IPS-NIHi7 (cell line): ENCODE results near the gene ZNF562.
"Not testable (repeated sequence)": the region's sequence is repeated elsewhere in the genome, so short reads cannot be mapped to it uniquely, and the experiment has no call there.

Source experiments
- DNase-seq: peaks from one replicate; pipeline ENCODE4 v3.0.0; 2012; ENCODE audit warnings: mixed read lengths; ENCODE audit errors: extremely low spot score

Gene ZNF562

DNA sequence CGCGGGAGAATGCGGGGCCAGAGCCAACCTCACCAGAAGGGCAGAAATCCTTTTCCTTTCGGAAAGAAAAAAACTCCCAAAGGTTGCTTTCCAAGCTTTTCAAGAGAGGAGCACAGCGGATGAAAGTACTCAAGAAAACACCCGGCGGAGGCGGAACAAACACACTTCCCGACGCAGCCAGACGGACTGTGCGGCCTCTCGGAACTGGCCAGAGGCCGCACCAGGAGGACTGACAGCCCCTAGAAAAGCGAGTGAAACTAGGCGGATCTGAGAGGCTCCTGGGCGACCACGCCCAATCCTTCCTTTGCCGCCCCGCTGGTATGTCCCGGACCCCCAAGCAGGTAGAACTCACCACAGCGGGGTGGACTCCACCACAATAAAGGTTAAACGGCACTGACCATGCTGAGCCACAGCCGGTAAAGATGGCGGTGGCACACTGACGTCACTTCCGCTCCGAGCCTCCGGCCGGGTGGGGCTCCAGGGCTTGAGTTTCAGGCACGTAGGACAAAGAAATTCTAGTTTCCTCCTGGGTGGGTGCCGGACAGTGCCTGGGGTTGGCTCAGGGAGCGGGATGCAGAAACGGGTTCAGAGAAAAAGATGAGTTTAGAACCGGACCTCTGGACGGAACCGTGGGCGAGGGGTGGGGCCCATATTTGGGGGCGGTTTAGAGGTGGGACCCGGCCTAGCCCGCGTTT, at the start of gene ZNF562:
Gene ZNF562, minus strand, starts transcription at position 438 of the 695 bp plus-strand sequence. CDS start 14,356 bp downstream, outside the sequence.
- DNase-seq = peak; percentile 89

DNA sequence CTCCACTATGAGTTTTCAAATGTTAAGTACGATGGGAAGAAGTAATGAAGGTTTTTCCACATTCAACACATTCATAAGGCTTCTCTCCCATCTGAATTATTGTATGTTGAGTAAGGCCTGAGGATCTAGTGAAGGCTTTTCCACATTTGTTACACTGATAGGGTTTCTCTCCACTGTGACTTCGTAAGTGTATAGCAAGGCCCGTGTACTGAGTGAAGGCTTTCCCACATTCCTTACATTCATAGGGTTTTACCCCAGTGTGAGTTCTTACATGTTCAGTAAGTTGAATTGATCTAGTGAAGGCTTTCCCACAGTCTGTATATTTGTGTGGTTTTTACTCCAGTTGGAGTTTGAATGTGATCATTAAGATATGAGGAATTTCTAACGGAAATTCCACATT, 49.3 kb upstream of the ZNF562 start:
- no peak for DNase-seq

DNA sequence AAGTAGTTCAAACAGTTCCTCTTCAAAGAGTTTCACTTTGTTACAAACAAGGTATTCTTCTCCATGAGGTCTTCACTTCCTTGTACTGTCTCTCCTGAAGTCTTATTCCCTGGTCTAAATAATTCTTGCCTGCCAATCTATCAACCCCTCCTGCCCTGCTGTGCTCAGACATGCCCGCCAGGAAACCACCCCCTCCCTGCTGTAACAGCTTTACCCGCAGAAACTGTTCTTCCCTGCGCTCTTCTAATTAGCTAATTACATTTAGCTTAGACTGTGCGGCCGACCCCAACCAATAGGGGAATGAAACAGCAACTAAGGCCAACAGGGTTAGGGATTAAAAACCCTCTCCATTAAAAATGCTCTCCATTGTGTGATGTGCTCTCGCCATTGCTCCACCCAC, 47.0 kb upstream of the ZNF562 start:
- DNase-seq = peak; percentile 14

DNA sequence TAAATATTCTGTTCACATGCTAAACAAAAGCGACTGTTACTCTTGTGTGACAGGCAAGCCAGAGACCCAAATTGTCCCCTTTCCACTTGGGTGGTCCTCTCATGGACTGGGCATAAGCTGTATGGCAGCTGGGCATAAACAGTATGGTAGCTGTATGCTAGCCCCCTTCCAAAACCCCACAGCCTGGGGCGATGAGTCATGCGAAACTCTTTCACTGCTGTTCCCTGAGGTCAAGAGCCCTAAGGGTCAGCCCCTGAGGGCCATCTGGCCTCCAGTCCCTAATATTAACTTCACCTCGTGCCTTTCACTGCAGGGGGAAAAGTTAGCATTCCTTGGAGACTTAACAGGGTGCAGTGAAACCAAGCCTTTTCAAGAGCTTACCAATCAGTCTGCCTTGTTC, 45.6 kb upstream of the ZNF562 start:
- DNase-seq = no peak

DNA sequence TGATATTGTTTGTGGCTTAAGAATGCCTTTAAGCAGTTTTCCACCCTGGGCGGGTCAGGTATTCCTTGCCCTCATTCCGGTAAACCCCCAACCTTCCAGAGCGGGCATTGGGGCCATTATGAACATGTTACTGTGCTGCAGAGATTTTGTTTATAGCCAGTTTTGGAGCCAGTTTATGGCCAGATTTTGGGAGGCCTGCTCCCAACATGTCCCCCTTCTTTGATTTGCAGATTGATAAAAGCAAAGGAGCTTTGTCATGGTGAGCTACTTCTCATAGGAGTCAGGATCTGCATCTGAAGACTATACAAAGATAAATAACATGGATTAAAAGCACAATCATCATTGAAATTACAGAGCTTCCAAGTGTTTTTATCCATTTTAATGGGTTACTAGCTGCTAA, 36.9 kb upstream of the ZNF562 start:
- DNase-seq = no peak

DNA sequence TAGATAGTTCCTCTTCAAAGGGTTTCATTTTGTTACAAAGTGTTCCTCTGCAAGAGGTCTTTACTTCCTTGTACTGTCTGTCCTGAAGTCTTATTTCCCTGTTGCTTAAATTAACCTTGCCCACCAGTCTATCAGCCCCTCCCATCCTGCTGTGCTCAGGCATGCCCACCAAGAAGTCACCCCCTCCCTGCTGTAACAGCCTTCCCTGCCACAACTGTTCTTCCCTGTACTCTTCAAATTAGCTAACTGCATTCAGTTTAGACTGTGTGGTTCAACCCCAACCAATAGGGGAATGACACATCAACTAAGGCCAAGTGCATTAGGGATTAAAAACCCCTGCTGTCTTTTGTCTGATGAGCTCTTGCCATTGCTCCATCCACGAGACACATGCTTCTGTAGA, 34.4 kb upstream of the ZNF562 start:
- no peak for DNase-seq

DNA sequence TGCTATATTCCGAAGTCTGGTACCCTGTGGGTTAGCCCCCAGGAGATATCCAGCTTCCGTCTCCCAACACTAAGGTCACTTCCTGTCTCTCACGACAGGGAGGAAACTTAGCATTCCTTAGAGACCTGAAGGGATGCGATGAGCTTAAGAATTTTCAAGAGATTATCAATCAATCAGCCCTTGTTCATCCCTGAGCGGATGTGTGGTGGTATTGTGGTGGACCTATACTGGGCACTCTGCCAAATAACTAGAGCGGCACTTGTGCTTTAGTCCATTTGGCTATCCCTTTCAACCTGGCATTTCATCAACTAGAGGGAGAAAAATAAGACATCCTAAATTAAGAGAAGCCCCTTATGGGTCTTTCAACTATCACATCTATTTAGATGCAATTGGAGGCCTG, 30.9 kb upstream of the ZNF562 start:
- DNase-seq = no peak

DNA sequence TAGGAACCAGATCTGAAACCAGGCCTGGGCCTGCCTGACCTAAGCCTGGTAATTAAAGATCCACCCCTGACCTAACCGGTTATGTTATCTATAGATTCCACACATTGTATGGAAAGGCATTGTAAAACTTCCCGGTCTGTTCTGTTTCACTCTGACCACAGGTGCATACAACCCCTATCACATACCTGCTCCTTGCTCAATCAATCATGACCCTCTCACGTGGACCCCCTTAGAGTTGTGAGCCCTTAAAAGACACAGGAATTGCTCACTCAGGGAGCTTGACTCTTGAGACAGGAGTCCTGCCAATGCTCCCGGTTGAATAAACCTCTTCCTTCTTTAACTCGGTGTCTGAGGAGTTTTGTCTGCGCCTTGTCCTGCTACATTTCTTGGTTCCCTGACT, 27.3 kb upstream of the ZNF562 start:
- DNase-seq = no peak

DNA sequence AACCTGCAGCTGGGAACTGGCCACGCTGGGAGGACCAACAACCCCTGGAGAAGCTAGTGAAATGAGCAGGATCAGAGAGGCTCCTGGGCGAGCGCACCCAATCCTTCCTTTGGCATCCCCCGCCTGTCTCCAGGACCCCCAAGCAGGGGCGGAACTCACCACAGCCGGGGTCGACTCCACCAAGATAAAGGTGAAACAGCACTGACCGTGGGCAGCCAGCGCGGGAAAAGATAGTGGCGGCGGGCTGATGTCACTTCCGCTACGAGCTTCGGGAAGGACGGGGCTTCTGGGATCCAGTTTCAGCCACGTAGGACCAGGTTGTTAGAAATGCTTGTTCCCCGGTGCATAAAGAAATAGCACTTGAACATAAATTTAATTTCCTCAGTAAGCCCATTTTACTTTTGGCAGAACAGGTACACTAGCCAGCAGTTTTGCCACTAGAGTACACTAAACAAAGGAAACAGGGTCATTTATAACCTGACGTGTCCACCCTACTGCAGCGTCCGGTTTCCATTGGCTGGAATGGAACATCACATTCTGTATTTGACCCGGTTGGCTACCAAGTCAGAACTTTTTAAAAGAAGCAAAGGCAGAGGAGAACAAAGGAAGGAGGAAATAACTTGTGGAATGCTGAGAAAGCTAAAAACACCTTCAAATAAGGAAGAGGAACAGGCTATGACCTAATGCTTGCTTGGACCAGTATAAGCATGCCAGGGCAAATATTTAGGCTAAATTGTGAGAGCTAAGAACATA, 25.5 kb upstream of the ZNF562 start:
- DNase-seq = no peak

DNA sequence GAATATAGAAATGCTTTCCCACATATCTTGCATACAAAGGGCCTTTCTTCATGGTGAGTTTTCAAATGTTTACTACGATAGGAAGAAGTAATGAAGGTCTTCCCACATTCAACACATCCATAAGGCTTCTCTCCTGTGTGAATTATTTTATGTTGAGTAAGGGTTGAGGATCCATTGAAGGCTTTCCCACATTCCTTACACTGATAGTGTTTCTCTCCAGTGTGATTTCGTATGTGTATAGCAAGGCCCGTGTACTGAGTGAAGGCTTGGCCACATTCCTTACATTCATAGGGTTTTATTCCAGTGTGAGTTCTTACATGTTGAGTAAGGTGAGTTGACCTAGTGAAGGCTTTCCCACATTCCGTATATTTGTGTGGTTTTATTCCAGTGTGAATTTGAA, 15.4 kb upstream of the ZNF562 start:
- not testable (repeated sequence) for DNase-seq

DNA sequence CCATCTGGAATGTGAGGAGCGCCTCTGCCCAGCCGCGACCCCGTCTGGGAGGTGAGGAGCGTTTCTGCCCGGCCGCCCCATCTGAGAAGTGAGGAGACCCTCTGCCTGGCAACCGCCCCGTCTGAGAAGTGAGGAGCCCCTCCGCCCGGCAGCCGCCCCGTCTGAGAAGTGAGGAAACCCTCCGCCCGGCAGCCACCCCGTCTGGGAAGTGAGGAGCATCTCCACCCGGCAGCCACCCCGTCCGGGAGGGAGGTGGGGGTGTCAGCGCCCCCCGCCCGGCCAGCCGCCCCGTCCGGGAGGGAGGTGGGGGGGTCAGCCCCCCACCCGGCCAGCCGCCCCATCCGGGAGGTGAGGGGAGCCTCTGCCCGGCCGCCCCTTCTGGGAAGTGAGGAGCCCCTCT, 5.1 kb upstream of the ZNF562 start:
- DNase-seq = not testable (repeated sequence)

DNA sequence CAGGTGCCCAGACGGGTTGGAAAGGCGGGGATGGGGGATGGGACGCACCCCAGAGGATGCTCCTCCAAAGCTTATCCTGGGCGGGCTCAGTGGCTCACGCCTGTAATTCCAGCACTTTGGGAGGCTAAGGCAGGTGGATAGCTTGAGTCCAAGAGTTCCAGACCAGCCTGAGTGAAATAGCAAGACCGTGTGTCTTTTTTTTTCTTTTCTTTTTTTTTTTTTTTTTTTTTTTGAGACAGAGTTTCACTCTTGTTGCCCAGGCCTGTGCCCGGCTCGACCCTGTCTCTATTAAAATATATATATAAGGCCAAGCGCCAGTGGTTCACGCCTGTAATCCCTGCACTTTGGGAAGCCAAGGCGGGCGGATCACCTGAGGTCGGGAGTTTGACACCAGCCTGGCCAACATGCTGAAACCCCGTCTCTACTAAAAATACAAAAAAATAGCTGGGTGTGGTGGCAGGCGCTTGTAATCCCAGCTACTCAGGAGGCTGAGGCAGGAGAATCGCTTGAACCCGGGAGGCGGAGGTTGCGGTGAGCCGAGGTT, 530 bp upstream of the ZNF562 start:
- DNase-seq = peak; percentile 61

DNA sequence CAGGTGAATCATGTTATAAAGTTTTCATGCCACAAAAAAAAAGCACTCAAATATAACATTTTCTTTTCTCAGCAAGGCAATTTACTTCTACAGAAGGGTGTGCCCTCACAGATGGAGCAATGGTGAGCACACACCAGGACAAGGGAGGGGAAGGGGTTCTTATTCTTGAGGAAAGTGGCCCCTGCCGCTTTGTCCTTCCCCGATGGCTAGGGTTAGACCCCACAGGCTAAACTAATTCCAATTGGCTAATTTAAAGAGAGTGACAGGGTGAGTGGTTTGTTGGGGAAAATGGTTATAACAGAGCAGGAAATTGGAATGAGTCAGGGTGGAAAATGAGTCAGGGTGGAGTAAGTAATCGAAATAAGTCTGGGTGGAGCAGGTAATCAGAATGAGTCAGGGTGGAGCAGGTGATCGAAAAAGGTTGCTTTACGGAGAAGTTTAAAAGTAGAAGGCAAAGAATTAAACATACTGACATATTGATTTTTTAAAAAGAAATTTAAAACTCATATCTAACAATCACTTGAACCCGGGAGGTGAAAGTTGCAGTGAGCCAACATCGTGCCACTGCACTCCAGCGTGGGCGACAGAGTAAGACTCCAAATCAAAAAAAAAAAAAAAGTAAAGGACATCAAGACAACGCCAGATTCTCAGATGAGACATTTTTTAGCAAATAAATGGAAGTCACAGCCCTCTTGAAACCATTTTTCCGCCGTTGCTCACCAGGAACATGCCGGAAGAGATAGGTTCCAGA, 813 bp downstream of the ZNF562 start:
- no peak for DNase-seq

DNA sequence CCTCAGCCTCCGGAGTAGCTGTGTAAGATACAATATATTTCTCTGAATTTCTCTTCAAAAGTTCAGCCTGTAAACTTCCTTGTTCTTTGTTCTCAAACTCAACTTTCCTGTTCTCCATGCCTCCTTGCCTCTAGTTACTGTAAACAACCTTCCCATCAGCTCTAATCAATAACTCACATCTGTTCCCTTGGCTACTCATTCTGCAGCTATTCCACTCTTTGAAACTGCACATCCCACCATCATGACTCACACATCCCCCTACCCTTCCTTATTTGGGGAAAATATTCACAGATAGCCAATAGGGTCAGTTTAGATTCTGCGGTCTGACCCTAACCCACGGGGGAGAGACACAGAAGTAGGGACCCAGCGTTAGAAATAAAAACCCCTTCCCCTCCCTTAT, 2.0 kb downstream of the ZNF562 start:
- DNase-seq = no peak

DNA sequence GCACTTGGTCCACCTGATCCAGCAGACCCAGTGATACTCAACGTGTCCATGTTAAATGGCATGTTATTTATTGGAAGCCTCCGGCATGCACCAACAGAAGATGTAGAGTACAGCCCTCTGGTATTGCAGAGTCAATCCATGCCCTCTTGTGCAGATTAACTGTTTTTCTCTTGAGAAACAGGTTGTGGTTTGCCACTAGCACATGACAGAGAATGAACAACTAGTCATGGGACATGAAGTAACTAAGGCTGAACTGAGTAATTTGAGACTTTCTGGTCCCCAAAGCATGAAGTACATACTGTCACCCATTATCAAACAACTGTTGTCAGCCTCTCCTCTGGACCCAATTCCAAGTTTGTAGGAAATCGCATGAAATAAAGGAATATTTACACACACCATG, 3.2 kb downstream of the ZNF562 start:
- no peak for DNase-seq

DNA sequence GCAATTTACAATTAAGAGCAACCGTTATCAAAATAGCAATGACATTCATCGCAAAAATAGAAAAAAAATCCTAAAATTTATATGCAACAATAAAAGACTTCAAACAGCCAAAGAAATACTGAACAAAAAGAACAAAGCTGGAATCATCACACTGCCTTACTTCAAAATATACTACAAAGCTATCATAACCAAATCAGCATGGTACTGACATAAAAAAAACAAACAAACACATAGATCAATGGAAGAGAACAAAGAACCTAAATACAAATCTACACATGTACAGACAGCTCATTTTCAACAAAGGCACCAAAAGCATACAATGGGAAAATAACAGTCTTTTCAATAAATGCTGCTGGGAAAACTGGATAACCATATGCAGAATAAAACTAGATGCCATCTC, 6.4 kb downstream of the ZNF562 start:
- DNase-seq = no peak

DNA sequence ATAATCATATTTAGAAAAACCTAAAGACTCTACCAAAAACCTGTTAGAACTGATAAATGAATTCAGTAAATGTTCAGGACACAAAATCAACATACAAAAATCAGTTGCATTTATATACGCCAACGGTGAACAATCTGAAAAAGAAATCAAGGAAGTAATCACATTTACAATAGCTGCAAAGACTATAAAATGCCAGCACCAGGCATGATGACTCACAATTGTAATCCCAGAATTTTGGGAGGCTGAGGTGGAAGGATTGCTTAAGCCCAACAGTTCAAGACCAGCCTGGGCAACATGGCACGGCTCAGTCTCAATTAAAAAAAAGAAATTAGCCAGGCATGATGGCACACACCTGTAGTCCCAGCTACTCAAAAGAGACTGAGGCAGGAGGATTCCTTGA, 7.0 kb downstream of the ZNF562 start:
- DNase-seq = no peak

DNA sequence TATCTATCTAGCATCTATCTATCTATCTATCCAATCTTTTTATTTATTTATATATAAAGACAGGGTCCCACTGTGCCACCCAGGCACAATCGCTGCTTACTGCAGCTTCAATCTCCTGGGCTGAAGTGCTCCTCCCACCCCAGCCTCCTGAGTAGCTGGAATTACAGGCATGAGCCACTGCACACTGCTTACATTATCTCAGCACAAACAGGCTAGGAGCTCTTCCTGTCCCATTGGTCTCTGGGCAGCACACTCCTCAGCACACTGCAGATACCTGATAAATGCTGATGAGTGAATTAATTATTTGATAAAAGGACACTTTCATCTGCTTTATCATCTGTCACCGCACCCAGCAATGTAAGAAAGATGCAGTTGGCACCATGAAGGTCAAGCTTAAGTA, 16.1 kb downstream of the ZNF562 start:
- DNase-seq = no peak

DNA sequence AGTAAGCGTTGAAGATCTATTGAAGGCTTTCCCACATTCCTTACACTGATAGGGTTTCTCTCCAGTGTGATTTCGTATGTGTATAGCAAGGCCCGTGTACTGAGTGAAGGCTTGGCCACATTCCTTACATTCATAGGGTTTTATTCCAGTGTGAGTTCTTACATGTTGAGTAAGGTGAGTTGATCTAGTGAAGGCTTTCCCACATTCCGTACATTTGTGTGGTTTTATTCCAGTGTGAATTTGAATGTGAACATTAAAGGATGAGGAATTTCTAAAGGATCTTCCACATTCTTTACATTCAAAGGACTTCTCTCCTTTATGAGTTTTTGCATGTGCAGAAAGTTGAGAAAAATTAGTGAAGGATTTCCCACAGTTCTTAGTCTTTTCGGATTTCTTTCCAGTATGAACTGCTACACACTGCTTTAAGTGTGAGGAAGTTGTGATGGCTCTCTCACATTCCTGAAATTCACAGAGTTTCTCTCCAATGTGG, 21.8 kb downstream of the ZNF562 start:
- DNase-seq = not testable (repeated sequence)

DNA sequence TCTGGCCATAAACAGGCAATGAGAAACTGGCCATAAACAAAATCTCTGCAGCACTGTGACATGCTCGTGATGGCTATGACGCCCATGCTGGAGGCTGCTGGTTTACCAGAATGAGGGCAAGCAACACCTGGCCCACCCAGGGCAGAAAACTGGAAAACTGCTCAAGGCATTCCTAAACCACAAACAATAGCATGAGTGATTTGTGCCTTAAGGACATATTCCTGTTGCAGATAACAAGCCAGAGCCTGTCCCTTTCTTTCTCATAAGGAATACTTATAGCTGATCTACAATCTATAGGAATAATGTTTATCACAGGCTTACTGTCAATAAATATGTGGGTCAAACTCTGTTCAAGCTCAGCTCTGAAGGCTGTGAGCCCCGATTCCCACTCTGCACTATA, 23.4 kb downstream of the ZNF562 start:
- DNase-seq = not testable (repeated sequence)

DNA sequence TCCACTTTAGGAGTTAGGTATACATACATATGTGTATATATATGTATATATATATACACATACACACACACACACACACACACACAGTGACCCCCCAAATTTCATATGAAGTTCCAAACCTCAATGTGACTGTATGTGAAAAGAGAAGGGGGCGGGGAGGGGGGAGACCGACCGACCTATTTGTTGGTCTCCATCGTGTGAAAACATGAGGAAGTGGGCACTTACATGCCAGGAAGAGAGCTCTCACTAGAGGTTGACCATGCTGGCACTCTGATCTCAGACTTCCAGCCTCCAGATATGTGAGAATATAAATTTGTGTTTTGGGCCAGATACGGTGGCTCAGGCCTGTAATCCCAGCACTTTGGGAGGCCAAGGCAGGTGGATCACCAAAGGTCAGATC, 24.6 kb downstream of the ZNF562 start:
- DNase-seq = no peak

DNA sequence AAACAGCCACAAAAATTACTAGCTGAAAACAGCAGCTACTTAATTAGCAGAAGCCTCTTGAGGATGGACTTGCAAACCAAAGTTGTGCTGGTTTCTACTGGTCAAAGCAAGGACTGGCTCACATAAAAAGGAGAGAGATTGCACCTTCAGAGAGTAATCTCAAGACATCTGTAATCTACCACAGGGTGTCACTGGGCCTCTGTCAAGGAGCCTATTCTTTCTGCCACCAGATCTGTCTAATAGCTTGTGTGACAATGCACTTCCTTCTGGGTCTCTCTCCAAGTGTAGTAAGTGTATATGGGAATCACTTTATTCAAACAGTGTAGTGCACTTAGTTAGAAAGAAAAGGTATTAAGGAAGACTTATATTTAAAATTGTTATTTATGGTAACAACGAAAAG, 29.4 kb downstream of the ZNF562 start:
- DNase-seq = peak; percentile 16
